Heart right ventricle (tissue), 16 donors: ENCODE measurements around the gene CDH13. TPM values are rescaled to one million over a fixed set of nuclear protein-coding genes. Genes with fewer than 3 reads are reported as not detected.

Experiments used
- ATAC-seq, 8 donors: fragments of 200-7000 bp; cut with Tn5 transposase; one replicate each; pipeline ENCODE4 v1.9.1; 2020; ENCODE audit warnings: mild to moderate bottlenecking in 8 of 8, moderate library complexity in 8 of 8, moderate number of reproducible peaks in 1 of 8
- DNase-seq, 2 donors: peaks; one replicate each; pipeline ENCODE4 v3.0.0-alpha.2; 2020
- H3K27ac ChIP-seq, 10 donors: fragments of 200-600 bp; sonication (generic) in 2 of 10; one replicate each; pipeline versions ENCODE4 v1.5.0 to v1.8.0; 2020 to 2022; ENCODE audit warnings: mild to moderate bottlenecking in 3 of 10
- H3K27me3 ChIP-seq, 7 donors: fragments of 200-600 bp; one replicate each; pipeline ENCODE4 v1.8.0; 2021 to 2022; ENCODE audit warnings: mild to moderate bottlenecking in 2 of 7
- H3K36me3 ChIP-seq, 9 donors: fragments of 200-600 bp; sonication (generic) in 1 of 9; one replicate each; pipeline versions ENCODE4 v1.5.0 to v1.8.0; 2020 to 2022; ENCODE audit warnings: mild to moderate bottlenecking in 2 of 9
- H3K4me1 ChIP-seq, 9 donors: fragments of 200-600 bp; sonication (generic) in 1 of 9; one replicate each; pipeline versions ENCODE4 v1.5.0 to v1.8.0; 2020 to 2022; ENCODE audit warnings: mild to moderate bottlenecking in 4 of 9
- H3K4me3 ChIP-seq, 10 donors: fragments of 200-600 bp; sonication (generic) in 2 of 10; one replicate each; pipeline versions ENCODE4 v1.5.0 to v1.8.0; 2020 to 2022; ENCODE audit warnings: mild to moderate bottlenecking in 7 of 10, moderate library complexity in 2 of 10
- H3K9me3 ChIP-seq, 11 donors: fragments of 200-600 bp in 10 of 11; sonication (generic) in 2 of 11; one replicate each; pipeline versions ENCODE4 v1.5.0 to v1.8.0; 2013 to 2022; ENCODE audit warnings: mild to moderate bottlenecking in 2 of 11, control low read depth in 1 of 11, moderate library complexity in 1 of 11
- WGBS, 2 donors: extraction: QIAGEN DNeasy Blood & Tissue Kit; methylation state at CpG; one replicate each; pipeline ENCODE4 v1.1.7; 2013; ENCODE audit warnings: inconsistent platforms in 1 of 2; 5-methylcytosine and 5-hydroxymethylcytosine counted together
- intact Hi-C, 10 donors: fragments of 100-400 bp; cut with DNase I; formaldehyde crosslinking; loops; one replicate each; pipeline versions ENCODE4 v1.11.1 to v1.14.2; 2022
- polyA plus RNA-seq, 2 donors: library from polyadenylated mRNA; stranded (reverse); fragments of 200-250 nt; gene quantifications; one replicate each; pipeline ENCODE4 v1.2.3, GENCODE V29; 2013
- total RNA-seq, 10 donors: library from RNA; stranded (reverse); fragmentation: NEBNext Ultra II Directional in 3 of 10; extraction: Animal tissue kit (Norgen Biotek cat#: 25700) in 3 of 10; gene quantifications; one replicate each; pipeline versions ENCODE4 v1.2.1 to v1.2.4, GENCODE V29; 2021 to 2023
- TF ChIP-seq, protein P1 (sequence below), 9 donors: fragments of 200-600 bp; sonication (generic) in 2 of 9; IDR thresholded peaks; one replicate each; pipeline versions ENCODE4 v1.5.0 to v1.8.0; 2021 to 2022; ENCODE audit warnings: antibody characterized with exemption in 9 of 9, mild to moderate bottlenecking in 5 of 9, moderate library complexity in 1 of 9
- donor health status: Arrhythmogenic right ventricular cardiomyopathy.
- donor health status: ischemic (EF 13 %, LVEDD 7.1; RV severe dilation, severe dysfunction).
- donor health status: healthy with polysubstance abuse.
- donor health status: DM: no; HTN: yes; CAD: no.
- donor health status: DM: no; HTN: no; CAD: no.
- donor health status: ischemic (EF 25% LVEDD 6.9; RV normal size, moderate dysfunction).
- donor health status: ischemic (EF 25% LVEDD 5.7; RV mildly dilated, moderate dysfunction).
- donor health status: healthy.
- donor health status: DM: yes; HTN: yes; CAD: no.
- donor health status: Ischemic cardiomyopathy.
- donor health status: ischemic (EF 35%, LVEDD 5.7; RV mildly dilated, moderate dysfunction).
- donor health status: nonischemic (EF 11% LVEDD 7.7; RV severe dilation, severe dysfunction).
- donor health status: DM: yes; HTN: yes; CAD: no.
- donor health status: PGD.
- donor health status: ischemic (EF 29% LVEDD 5.4; RV normal size, mild dysfunction).
- donor health status: nonischemic (EF 23%, LVEDD 6.1; RV moderate dilation, normal function).

The CDH13 gene
- total and polyA plus RNA-seq, 12 donors = 15.5 to 221 (median 168) TPM

DNA sequence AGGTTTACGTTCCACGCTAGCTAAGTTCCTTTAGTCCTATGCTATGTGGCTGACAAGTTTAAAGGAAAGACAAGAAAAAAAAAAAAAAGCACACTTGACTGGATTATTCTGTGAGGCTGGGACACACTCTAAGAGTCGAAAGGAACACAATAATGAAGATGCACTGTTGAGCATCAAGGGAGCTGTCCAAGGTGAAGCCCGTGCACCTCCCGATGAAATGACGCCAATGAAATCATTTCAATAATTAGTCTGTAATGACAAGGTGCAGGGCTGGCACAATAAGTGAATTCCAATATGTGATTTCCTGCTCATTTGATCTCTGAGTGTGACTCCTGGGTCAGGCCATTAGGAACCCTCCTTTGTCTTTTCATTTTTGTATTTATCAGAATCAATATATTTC is 232.9 kb downstream of the CDH13 start:
- intact Hi-C loops = no loop called here
- Histone ChIP-seq H3K27ac (no peak overlapping the region), H3K36me3 (peaks cover 0 to 11% (median 0%) of the 10 kb centered on the region in 9 donors), H3K4me3 (no peak overlapping the region), H3K27me3 (no peaks in the 10 kb centered on the region), H3K9me3 (peaks cover 0 to 5% (median 0%) of the 10 kb centered on the region in 11 donors), H3K4me1 (peaks cover 0 to 8% (median 0%) of the 10 kb centered on the region in 9 donors)
- TF ChIP-seq, protein P1, sequence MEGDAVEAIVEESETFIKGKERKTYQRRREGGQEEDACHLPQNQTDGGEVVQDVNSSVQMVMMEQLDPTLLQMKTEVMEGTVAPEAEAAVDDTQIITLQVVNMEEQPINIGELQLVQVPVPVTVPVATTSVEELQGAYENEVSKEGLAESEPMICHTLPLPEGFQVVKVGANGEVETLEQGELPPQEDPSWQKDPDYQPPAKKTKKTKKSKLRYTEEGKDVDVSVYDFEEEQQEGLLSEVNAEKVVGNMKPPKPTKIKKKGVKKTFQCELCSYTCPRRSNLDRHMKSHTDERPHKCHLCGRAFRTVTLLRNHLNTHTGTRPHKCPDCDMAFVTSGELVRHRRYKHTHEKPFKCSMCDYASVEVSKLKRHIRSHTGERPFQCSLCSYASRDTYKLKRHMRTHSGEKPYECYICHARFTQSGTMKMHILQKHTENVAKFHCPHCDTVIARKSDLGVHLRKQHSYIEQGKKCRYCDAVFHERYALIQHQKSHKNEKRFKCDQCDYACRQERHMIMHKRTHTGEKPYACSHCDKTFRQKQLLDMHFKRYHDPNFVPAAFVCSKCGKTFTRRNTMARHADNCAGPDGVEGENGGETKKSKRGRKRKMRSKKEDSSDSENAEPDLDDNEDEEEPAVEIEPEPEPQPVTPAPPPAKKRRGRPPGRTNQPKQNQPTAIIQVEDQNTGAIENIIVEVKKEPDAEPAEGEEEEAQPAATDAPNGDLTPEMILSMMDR (IDR thresholded peaks at IDR 0.05) = no peak
- ATAC-seq = no peak
- DNase-seq = no peak
- WGBS, 2 donors = 74 to 83% methylated on average over 6 of the region's 6 CpGs

DNA sequence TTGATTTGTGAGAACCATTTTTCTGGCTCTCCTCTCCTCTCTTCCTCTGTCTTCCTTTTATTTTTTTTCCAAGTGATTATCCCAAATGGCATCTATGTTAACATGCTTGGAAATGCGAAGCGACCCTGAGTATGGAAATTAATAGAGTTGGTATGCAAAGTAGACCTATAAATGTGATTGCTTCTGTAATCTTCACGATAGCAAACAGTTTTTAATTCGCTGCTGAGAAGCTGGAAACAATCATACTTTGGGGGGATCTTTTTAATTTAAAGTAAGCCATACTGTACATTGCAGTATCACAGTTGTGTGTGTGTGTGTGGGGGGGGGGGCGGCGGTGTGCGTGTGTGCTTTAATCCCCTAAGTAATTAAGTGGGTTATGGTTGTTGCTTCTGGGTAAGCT is 233.3 kb downstream of the CDH13 start:
- DNase-seq = no peak
- Histone ChIP-seq H3K27ac (no peak overlapping the region), H3K36me3 (peaks cover 0 to 11% (median 0%) of the 10 kb centered on the region in 9 donors), H3K4me3 (no peak overlapping the region), H3K9me3 (peaks cover 0 to 7% (median 0%) of the 10 kb centered on the region in 11 donors), H3K27me3 (no peaks in the 10 kb centered on the region), H3K4me1 (peaks cover 0 to 4% (median 0%) of the 10 kb centered on the region in 9 donors)
- TF ChIP-seq, protein P1 (IDR thresholded peaks at IDR 0.05) = no peak
- no peak for ATAC-seq
- 86 to 96% methylated on average over 7 of the region's 7 CpGs for WGBS, 2 donors
- intact Hi-C loops = no loop called here

DNA sequence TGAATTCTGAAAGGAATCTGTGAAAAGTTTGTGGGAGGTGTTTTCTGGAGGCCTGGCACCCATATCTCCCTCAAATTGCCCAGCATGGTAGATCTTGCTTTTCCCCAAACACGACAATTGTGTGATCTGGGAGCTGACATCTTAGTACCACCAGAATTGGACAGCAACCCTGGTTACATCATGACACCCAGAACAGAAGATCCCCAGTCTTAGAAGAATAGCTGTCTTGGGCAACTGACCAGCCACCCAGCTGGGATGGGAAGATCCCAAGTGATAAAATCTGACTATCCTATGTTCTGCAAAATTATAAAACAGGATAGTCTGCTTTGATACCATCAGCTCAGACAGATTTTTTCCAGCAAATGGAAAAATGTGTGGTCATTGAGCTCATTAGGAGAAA is 235.3 kb downstream of the CDH13 start:
- Histone ChIP-seq H3K27me3 (no peaks in the 10 kb centered on the region), H3K27ac (no peak overlapping the region), H3K9me3 (peaks cover 0 to 24% (median 0%) of the 10 kb centered on the region in 11 donors), H3K4me1 (no peaks in the 10 kb centered on the region), H3K36me3 (peaks cover 0 to 11% (median 0%) of the 10 kb centered on the region in 9 donors), H3K4me3 (no peak overlapping the region)
- no peak for ATAC-seq
- intact Hi-C loops = no loop called here
- TF ChIP-seq, protein P1 (IDR thresholded peaks at IDR 0.05) = no peak
- no peak for DNase-seq
- WGBS, 2 donors = 86 to 96% methylated on average over 1 of the region's 1 CpG

DNA sequence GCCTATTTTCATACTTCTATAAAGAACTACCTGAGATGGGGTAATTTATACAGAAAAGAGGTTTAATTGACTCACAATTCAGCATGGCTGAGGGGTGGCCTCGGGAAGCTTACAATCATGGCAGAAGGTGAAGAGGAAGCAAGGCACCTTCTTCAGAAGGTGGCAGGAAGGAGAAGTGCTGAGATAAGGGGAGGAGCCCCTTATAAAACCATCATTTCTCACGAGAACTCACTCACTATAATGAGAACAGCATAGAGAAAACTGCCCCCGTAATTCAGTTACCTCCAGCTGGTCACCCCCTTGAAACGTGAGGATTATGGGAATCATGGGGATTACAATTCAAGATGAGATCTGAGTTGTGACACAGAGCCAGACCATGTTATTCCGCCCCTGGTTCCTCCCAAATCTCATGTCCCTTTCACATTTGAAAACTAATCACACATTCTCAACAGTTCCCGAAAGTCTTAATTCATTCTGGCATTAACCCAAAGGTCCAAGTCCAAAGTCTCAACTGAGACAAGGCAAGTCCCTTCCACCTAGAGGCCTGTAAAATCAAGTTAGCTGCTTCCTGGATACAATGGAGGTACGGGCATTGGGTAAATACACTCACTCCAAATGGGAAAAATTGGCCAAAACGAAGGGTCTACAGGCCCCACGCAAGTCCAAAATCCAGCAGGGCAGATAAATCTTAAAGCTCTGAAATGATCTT is 237.7 kb downstream of the CDH13 start:
- Histone ChIP-seq H3K27ac (no peak overlapping the region), H3K4me3 (no peak overlapping the region), H3K4me1 (peaks cover 0 to 8% (median 0%) of the 10 kb centered on the region in 9 donors), H3K27me3 (no peaks in the 10 kb centered on the region), H3K9me3 (peaks cover 0 to 24% (median 0%) of the 10 kb centered on the region in 11 donors), H3K36me3 (peaks cover 0 to 4% (median 0%) of the 10 kb centered on the region in 9 donors)
- TF ChIP-seq, protein P1 (IDR thresholded peaks at IDR 0.05) = no peak
- no peak for DNase-seq
- intact Hi-C loops = no loop called here
- no peak for ATAC-seq
- 92% methylated on average over 9 of the region's 9 CpGs for WGBS, 2 donors
